Mesothelial cell of epicardium (in vitro differentiated cells): ENCODE results near the gene ITGB3. TPM values are rescaled to one million over a fixed set of nuclear protein-coding genes. Genes with fewer than 3 reads are reported as not detected.

Experiments
- DNase-seq, 2 experiments: peaks; one replicate each; pipeline ENCODE4 v3.0.0; 2021; ENCODE audit warnings: low spot score in 2 of 2; ENCODE audit not compliant: unreplicated experiment in 2 of 2
- H3K27ac Mint-ChIP-seq: 2 replicates; pipeline ENCODE4 v1.8.0; 2021; ENCODE audit warnings: mixed read lengths
- H3K27me3 Mint-ChIP-seq: 2 replicates; pipeline ENCODE4 v1.8.0; 2021; ENCODE audit warnings: low read depth, mixed read lengths
- H3K36me3 Mint-ChIP-seq: 2 replicates; pipeline ENCODE4 v1.8.0; 2021; ENCODE audit warnings: mixed read lengths
- H3K4me1 Mint-ChIP-seq: 2 replicates; pipeline ENCODE4 v1.8.0; 2021; ENCODE audit warnings: mixed read lengths
- H3K4me3 Mint-ChIP-seq: 2 replicates; pipeline ENCODE4 v1.8.0; 2021; ENCODE audit warnings: mild to moderate bottlenecking, moderate library complexity, mixed read lengths
- H3K9me3 Mint-ChIP-seq: 2 replicates; pipeline ENCODE4 v1.8.0; 2021; ENCODE audit warnings: mixed read lengths
- CTCF ChIP-seq: fragments of 200-600 bp; sonication (generic); IDR thresholded peaks from one replicate; pipeline ENCODE4 v1.5.0; 2021; ENCODE audit warnings: antibody characterized with exemption; ENCODE audit not compliant: unreplicated experiment
- total RNA-seq: library from RNA; stranded (reverse); gene quantifications from 3 replicates; pipeline ENCODE4 v1.2.1, GENCODE V29; 2021

ITGB3 gene
- total RNA-seq, 1 donor from 2014 or later, result 1.0 TPM

GRCh38 chr17:47280072-47280811 is 26.6 kb downstream of the ITGB3 start:
- peaks cover 29% of the 10 kb centered on the region for H3K4me1 Mint-ChIP-seq
- no peak overlapping the region for H3K4me3 Mint-ChIP-seq
- no peak overlapping the region for H3K27ac Mint-ChIP-seq
- H3K36me3 Mint-ChIP-seq, result no peaks in the 10 kb centered on the region
- TF ChIP-seq CTCF, result no peak
- H3K27me3 Mint-ChIP-seq, result peaks cover 2% of the 10 kb centered on the region
- no peaks in the 10 kb centered on the region for H3K9me3 Mint-ChIP-seq
- DNase-seq, result no peak

- TF ChIP-seq CTCF, result no peak
- Mint-ChIP-seq H3K4me1 (peaks cover 20% of the 10 kb centered on the region), H3K27ac (no peak overlapping the region), H3K27me3 (peaks cover 2% of the 10 kb centered on the region), H3K36me3 (no peaks in the 10 kb centered on the region), H3K4me3 (no peak overlapping the region), H3K9me3 (no peaks in the 10 kb centered on the region)
- DNase-seq, result no peak
Observed at GRCh38 chr17:47281216-47281615, 27.6 kb downstream of the ITGB3 start.

DNA sequence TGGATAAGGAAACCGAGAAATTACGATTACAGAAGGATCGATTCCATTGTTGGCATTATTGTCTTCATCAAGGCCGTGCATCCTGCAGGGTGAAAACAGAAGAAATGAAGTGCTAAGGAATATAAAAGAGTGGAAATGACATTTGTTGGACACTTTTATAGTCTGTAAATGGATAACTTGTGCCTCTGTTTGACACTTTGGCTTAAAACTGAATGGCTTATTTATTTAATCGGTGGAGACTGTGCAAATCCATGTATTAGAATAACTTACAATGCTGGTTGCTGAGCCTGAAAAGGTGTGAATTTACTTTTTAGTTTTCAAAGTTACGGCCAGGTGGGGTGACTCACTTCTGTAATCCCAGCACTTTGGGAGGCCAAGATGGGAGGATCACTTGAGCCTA is 31.4 kb downstream of the ITGB3 start:
- H3K9me3 Mint-ChIP-seq, result no peaks in the 10 kb centered on the region
- no peak for DNase-seq
- peaks cover 2% of the 10 kb centered on the region for H3K27me3 Mint-ChIP-seq
- H3K27ac Mint-ChIP-seq, result no peak overlapping the region
- H3K4me1 Mint-ChIP-seq, result no peaks in the 10 kb centered on the region
- H3K36me3 Mint-ChIP-seq, result no peaks in the 10 kb centered on the region
- H3K4me3 Mint-ChIP-seq, result no peak overlapping the region
- TF ChIP-seq CTCF, result no peak

DNA sequence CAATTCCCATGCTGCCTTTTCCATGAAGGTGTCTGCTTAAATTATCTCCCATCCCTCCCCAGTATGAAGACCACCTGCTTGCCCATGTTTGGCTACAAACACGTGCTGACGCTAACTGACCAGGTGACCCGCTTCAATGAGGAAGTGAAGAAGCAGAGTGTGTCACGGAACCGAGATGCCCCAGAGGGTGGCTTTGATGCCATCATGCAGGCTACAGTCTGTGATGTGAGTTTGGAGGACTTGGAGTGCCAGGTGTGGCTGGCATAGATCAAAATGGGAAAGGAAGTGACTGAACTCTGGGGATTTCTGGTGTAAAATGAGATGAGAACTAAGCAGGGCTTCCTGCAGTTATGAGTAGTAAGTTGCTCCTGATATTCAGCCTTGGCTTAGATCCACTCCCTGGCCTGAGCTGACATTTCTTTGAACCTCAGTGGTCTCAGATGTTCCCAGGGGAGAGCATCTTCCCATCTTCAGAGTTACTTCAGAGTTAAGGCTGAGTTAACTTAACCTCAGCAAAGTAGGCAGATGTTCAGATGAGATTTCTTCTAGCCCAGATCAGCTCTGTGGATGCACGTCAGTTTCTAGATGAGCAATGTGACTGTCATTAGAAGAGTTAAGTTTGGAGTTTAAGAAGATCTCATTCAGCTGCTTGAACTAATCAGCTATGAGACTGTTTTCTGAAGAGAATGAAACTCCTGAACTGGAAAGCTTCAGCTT is 32.7 kb downstream of the ITGB3 start:
- DNase-seq, result no peak
- TF ChIP-seq CTCF, result no peak
- Mint-ChIP-seq H3K27me3 (peaks cover 2% of the 10 kb centered on the region), H3K36me3 (no peaks in the 10 kb centered on the region), H3K4me1 (no peaks in the 10 kb centered on the region), H3K27ac (no peak overlapping the region), H3K9me3 (no peaks in the 10 kb centered on the region), H3K4me3 (no peak overlapping the region)

DNA sequence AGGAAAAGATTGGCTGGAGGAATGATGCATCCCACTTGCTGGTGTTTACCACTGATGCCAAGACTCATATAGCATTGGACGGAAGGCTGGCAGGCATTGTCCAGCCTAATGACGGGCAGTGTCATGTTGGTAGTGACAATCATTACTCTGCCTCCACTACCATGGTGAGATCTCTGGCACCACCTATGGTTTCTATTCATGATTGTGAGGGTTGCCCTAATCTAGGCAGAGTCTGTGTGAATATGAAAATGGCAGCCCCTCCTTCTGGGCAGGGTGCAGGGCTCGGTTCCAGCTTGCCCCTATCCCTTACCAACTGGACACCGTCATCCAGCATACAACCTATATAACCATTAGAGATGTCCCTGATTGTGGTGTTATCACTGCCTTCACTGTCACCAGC is 33.4 kb downstream of the ITGB3 start:
- Mint-ChIP-seq H3K4me3 (no peak overlapping the region), H3K27me3 (peaks cover 2% of the 10 kb centered on the region), H3K9me3 (no peaks in the 10 kb centered on the region), H3K27ac (no peak overlapping the region), H3K4me1 (no peaks in the 10 kb centered on the region), H3K36me3 (no peaks in the 10 kb centered on the region)
- TF ChIP-seq CTCF, result no peak
- DNase-seq, result no peak
